NCI-H2171 treated with DMSO at 0.1 percent for 48 hours (cell line): ENCODE measurements around the gene ANKRD34B.
"Not testable (repeated sequence)": the region's sequence is repeated elsewhere in the genome, so short reads cannot be mapped to it uniquely, and the experiment has no call there.

Experiments
- DNase-seq: peaks from one replicate; lab custom pipeline; 2025; lab: John Stamatoyannopoulos, UW

Gene ANKRD34B

GRCh38 chr5:80569961-80570786, at the start of gene ANKRD34B:
Gene ANKRD34B (minus strand): TSS chr5:80570280. CDS start chr5:80560019, 10,261 bp downstream.
- DNase-seq = peak; percentile 5

- DNase-seq = no peak
Measured at GRCh38 chr5:80619086-80619485, 49.0 kb upstream of the ANKRD34B start.

- no peak for DNase-seq
Measured at GRCh38 chr5:80618438-80618837, 48.4 kb upstream of the ANKRD34B start.

- DNase-seq = no peak
Measured at GRCh38 chr5:80615266-80615914, 45.3 kb upstream of the ANKRD34B start.

GRCh38 chr5:80609692-80610091, 39.6 kb upstream of the ANKRD34B start:
- DNase-seq = no peak

GRCh38 chr5:80608731-80609130, 38.7 kb upstream of the ANKRD34B start:
- DNase-seq = no peak

GRCh38 chr5:80607832-80608231, 37.8 kb upstream of the ANKRD34B start:
- DNase-seq = no peak

GRCh38 chr5:80607343-80607742, 37.3 kb upstream of the ANKRD34B start:
- DNase-seq = no peak

- DNase-seq = no peak
Measured at GRCh38 chr5:80600943-80601693, 31.0 kb upstream of the ANKRD34B start.

- DNase-seq = no peak
Measured at GRCh38 chr5:80597500-80597899, 27.4 kb upstream of the ANKRD34B start.

GRCh38 chr5:80594810-80595209, 24.7 kb upstream of the ANKRD34B start:
- DNase-seq = no peak

- DNase-seq = no peak
Measured at GRCh38 chr5:80592761-80593160, 22.7 kb upstream of the ANKRD34B start.

- DNase-seq = no peak
Measured at GRCh38 chr5:80592105-80592504, 22.0 kb upstream of the ANKRD34B start.

GRCh38 chr5:80591352-80591751, 21.3 kb upstream of the ANKRD34B start:
- no peak for DNase-seq

- DNase-seq = no peak
Measured at GRCh38 chr5:80590766-80591165, 20.7 kb upstream of the ANKRD34B start.

- DNase-seq = no peak
Measured at GRCh38 chr5:80588858-80589540, 18.9 kb upstream of the ANKRD34B start.

GRCh38 chr5:80584770-80585169, 14.7 kb upstream of the ANKRD34B start:
- no peak for DNase-seq

- not testable (repeated sequence) for DNase-seq
Measured at GRCh38 chr5:80580291-80580690, 10.2 kb upstream of the ANKRD34B start.

- no peak for DNase-seq
Measured at GRCh38 chr5:80579050-80579449, 9.0 kb upstream of the ANKRD34B start.

- no peak for DNase-seq
Measured at GRCh38 chr5:80577707-80578106, 7.6 kb upstream of the ANKRD34B start.

- DNase-seq = no peak
Measured at GRCh38 chr5:80576383-80576782, 6.3 kb upstream of the ANKRD34B start.

GRCh38 chr5:80573062-80573461, 3.0 kb upstream of the ANKRD34B start:
- DNase-seq = no peak
